HG03439 (cell line): ENCODE data around the gene RNU6-1.

ENCODE experiments used
- ATAC-seq: cut with Tn5 transposase; IDR thresholded peaks from one replicate; pipeline ENCODE4 v1.9.1; 2021; ENCODE audit warnings: mild to moderate bottlenecking, moderate library complexity; ENCODE audit not compliant: unreplicated experiment

The RNU6-1 gene

GRCh38 chr15:67822537-67823313, 17.1 kb downstream of the RNU6-1 start:
- ATAC-seq: no peak

GRCh38 chr15:67821784-67822440, 17.9 kb downstream of the RNU6-1 start:
- no peak for ATAC-seq

- ATAC-seq: no peak
These were observed 18.7 kb downstream of the RNU6-1 start for GRCh38 chr15:67820992-67821783.

- ATAC-seq: no peak
These were observed 19.5 kb downstream of the RNU6-1 start for GRCh38 chr15:67820122-67820991.

- ATAC-seq: no peak
These were observed 20.2 kb downstream of the RNU6-1 start for GRCh38 chr15:67819636-67820035.

- no peak for ATAC-seq
These were observed 21.4 kb downstream of the RNU6-1 start for GRCh38 chr15:67818464-67818863.

GRCh38 chr15:67816668-67817067, 23.2 kb downstream of the RNU6-1 start:
- ATAC-seq: no peak

- no peak for ATAC-seq
These were observed 24.7 kb downstream of the RNU6-1 start for GRCh38 chr15:67815036-67815592.

GRCh38 chr15:67813104-67813634, 26.7 kb downstream of the RNU6-1 start:
- no peak for ATAC-seq

GRCh38 chr15:67812241-67812644, 27.6 kb downstream of the RNU6-1 start:
- no peak for ATAC-seq

GRCh38 chr15:67809866-67810265, 30.0 kb downstream of the RNU6-1 start:
- no peak for ATAC-seq

- no peak for ATAC-seq
These were observed 30.4 kb downstream of the RNU6-1 start for GRCh38 chr15:67809441-67809840.

GRCh38 chr15:67808821-67809220, 31.0 kb downstream of the RNU6-1 start:
- no peak for ATAC-seq

- ATAC-seq: no peak
These were observed 32.0 kb downstream of the RNU6-1 start for GRCh38 chr15:67807836-67808235.

GRCh38 chr15:67807141-67807540, 32.7 kb downstream of the RNU6-1 start:
- ATAC-seq: no peak

GRCh38 chr15:67806536-67806935, 33.3 kb downstream of the RNU6-1 start:
- ATAC-seq: no peak

GRCh38 chr15:67805666-67806516, 34.0 kb downstream of the RNU6-1 start:
- no peak for ATAC-seq

GRCh38 chr15:67805008-67805665, 34.7 kb downstream of the RNU6-1 start:
- no peak for ATAC-seq
